Spleen (tissue), 7 donors: Measurements from ENCODE around the gene SMARCA1.

ENCODE experiments used
- CTCF ChIP-seq, 11 experiments: fragments of 200-600 bp in 7 of 11; fragments of 450-650 bp in 4 of 11; sonication (generic) in 4 of 11; IDR thresholded peaks in 8 of 11; conservative IDR thresholded peaks in 3 of 11; 1 replicate in 7 of 11; 2 replicates in 4 of 11; pipeline versions ENCODE4 v1.4.0 to v1.8.0; 2016 to 2021; ENCODE audit warnings: antibody characterized with exemption in 11 of 11, inconsistent platforms in 4 of 11, mild to moderate bottlenecking in 1 of 11
- POLR2A ChIP-seq, 3 donors: fragments of 450-650 bp; IDR thresholded peaks; one replicate each; pipeline ENCODE4 v1.5.1; 2017; ENCODE audit warnings: antibody characterized with exemption in 3 of 3, mild to moderate bottlenecking in 1 of 3
- POLR2AphosphoS5 ChIP-seq, 3 donors: sonication (generic); formaldehyde crosslinking; IDR thresholded peaks; one replicate each; pipeline ENCODE4 v1.5.1; 2017; ENCODE audit warnings: antibody characterized with exemption in 3 of 3
- donor health status: DM: no; HTN: no; CAD: no; lungs with moderate emphysema.
- donor health status: DM: no; HTN: no; CAD: no.
- donor health status: DM: no; HTN: no; CAD: no.

- no peak for TF ChIP-seq CTCF (IDR thresholded peaks at IDR 0.05 in 8 of 11, conservative IDR thresholded peaks at IDR 0.05 in 3 of 11)
- no peak for TF ChIP-seq POLR2A (IDR thresholded peaks at IDR 0.05)
- no peak for TF ChIP-seq POLR2AphosphoS5 (IDR thresholded peaks at IDR 0.05)
Observed at GRCh38 chrX:129525896-129526295, 2.6 kb upstream of the SMARCA1 start.
